Coronary artery (tissue), 2 donors: ENCODE data around the gene SAMD9L.

Experiments used
- DNase-seq: peaks from one replicate; pipeline ENCODE4 v3.0.0-alpha.2; 2017; ENCODE audit warnings: low spot score
- H3K27ac ChIP-seq, 2 donors: fragments of 200-600 bp; sonication (generic); one replicate each; pipeline ENCODE4 v1.5.1; 2016 to 2019
- H3K4me3 ChIP-seq: fragments of 200-600 bp; sonication (generic); 2 replicates; pipeline ENCODE4 v1.5.1; 2016; ENCODE audit warnings: mild to moderate bottlenecking, moderate library complexity
- CTCF ChIP-seq: fragments of 200-600 bp; sonication (generic); IDR thresholded peaks from one replicate; pipeline ENCODE4 v1.5.1; 2019; ENCODE audit warnings: antibody characterized with exemption

SAMD9L gene

GRCh38 chr7:93120592-93121549 is 27.3 kb downstream of the SAMD9L start:
- Histone ChIP-seq H3K27ac (no peak overlapping the region), H3K4me3 (no peak overlapping the region)
- DNase-seq: no peak
- TF ChIP-seq CTCF: no peak

GRCh38 chr7:93119191-93119905 is 28.8 kb downstream of the SAMD9L start:
- no peak for DNase-seq
- no peak overlapping the region for H3K27ac ChIP-seq
- H3K4me3 ChIP-seq: no peak overlapping the region
- TF ChIP-seq CTCF: no peak

GRCh38 chr7:93117852-93118530 is 30.2 kb downstream of the SAMD9L start, which contains the start of gene SAMD9:
TSS of gene SAMD9 (minus strand) at chr7:93117979. CDS start at chr7:93106097, 11,882 bp downstream.
- no peak for DNase-seq
- Histone ChIP-seq H3K4me3 (peak within 1 kb of the TSS; percentile 72), H3K27ac (peak within 1 kb of the TSS; percentile 8 to 70)
- TF ChIP-seq CTCF: no peak

- no peak for TF ChIP-seq CTCF
- H3K4me3 ChIP-seq: peak overlapping the region; percentile 72
- peak overlapping the region; percentile 8 to 70 for H3K27ac ChIP-seq
- no peak for DNase-seq
Measured at GRCh38 chr7:93117327-93117726, 30.9 kb downstream of the SAMD9L start.

GRCh38 chr7:93115796-93116195 is 32.4 kb downstream of the SAMD9L start:
- no peak overlapping the region for H3K27ac ChIP-seq
- DNase-seq: no peak
- H3K4me3 ChIP-seq: peak overlapping the region; percentile 72
- TF ChIP-seq CTCF: no peak

GRCh38 chr7:93108003-93108402 is 40.2 kb downstream of the SAMD9L start:
- no peak for DNase-seq
- H3K4me3 ChIP-seq: peak overlapping the region; percentile 18
- TF ChIP-seq CTCF: no peak

More at GRCh38 chr7:93108003-93108402, 40.2 kb downstream of the SAMD9L start:
- no peak overlapping the region for H3K27ac ChIP-seq
